Measurements from ENCODE around the gene PRR20G. TPM values are rescaled to one million over a fixed set of nuclear protein-coding genes. Genes with fewer than 3 reads are reported as not detected.

PRR20G gene
- total RNA-seq, 2 experiments from 2014 or later: not detected

DNA sequence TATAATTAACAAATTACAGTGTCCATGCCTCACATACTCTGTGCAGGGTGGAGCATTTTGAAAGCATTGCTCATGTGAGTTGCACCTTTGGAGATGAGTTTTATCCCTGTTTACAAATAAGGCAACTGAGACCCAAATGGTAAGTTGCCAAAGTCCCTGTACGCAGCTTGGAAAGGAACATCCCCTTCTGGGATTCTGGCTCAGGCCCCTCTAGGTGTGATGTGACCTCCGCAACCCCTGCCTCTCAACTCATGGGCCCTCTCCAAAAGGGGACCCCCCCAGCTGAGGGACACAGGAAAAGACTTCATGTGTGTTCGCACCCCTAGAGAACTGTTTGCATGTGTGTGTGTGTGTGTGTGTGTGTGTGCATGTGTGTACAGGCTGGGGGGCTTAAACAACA is 25.3 kb downstream of the PRR20G start:
- H3K9me3 ChIP-seq (ENCODE audit: control insufficient read depth in 1 of 2, insufficient read depth in 1 of 2, low read length in 2 of 2): peaks cover 0 to 20% of the 10 kb centered on the region in 2 experiments
- ChIA-PET POLR2A (no interaction called here), CTCF (no interaction called here)
- no peak overlapping the region for H3K27ac Mint-ChIP-seq
- H3K4me1 ChIP-seq (ENCODE audit: insufficient read depth, low read length): no peaks in the 10 kb centered on the region
- TF ChIP-seq, protein P1, sequence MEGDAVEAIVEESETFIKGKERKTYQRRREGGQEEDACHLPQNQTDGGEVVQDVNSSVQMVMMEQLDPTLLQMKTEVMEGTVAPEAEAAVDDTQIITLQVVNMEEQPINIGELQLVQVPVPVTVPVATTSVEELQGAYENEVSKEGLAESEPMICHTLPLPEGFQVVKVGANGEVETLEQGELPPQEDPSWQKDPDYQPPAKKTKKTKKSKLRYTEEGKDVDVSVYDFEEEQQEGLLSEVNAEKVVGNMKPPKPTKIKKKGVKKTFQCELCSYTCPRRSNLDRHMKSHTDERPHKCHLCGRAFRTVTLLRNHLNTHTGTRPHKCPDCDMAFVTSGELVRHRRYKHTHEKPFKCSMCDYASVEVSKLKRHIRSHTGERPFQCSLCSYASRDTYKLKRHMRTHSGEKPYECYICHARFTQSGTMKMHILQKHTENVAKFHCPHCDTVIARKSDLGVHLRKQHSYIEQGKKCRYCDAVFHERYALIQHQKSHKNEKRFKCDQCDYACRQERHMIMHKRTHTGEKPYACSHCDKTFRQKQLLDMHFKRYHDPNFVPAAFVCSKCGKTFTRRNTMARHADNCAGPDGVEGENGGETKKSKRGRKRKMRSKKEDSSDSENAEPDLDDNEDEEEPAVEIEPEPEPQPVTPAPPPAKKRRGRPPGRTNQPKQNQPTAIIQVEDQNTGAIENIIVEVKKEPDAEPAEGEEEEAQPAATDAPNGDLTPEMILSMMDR (IDR thresholded peaks at IDR 0.05): no peak
- no peak overlapping the region for H3K4me3 ChIP-seq (ENCODE audit: low read length)
- no peaks in the 10 kb centered on the region for H3K4me1 Mint-ChIP-seq (ENCODE audit: low read depth)
- no peak overlapping the region for H3K27ac ChIP-seq (ENCODE audit: low read depth in 1 of 2, low read length in 2 of 2)
- peaks cover 16% of the 10 kb centered on the region for H3K27me3 Mint-ChIP-seq
- no peaks in the 10 kb centered on the region for H3K9me3 Mint-ChIP-seq
- DNase-seq (no peak), ATAC-seq (ENCODE audit: poor library complexity) (no peak)
- H3K36me3 ChIP-seq (ENCODE audit: insufficient read depth, low read length): no peaks in the 10 kb centered on the region
- no peaks in the 10 kb centered on the region for H3K27me3 ChIP-seq (ENCODE audit: control insufficient read depth in 1 of 2, insufficient read depth in 2 of 2, low read length in 2 of 2)
- no peak overlapping the region for H3K4me3 Mint-ChIP-seq
- intact Hi-C loops (cut with DNase I, micrococcal nuclease): no loop called here
- no peaks in the 10 kb centered on the region for H3K36me3 Mint-ChIP-seq (ENCODE audit: low read depth)

DNA sequence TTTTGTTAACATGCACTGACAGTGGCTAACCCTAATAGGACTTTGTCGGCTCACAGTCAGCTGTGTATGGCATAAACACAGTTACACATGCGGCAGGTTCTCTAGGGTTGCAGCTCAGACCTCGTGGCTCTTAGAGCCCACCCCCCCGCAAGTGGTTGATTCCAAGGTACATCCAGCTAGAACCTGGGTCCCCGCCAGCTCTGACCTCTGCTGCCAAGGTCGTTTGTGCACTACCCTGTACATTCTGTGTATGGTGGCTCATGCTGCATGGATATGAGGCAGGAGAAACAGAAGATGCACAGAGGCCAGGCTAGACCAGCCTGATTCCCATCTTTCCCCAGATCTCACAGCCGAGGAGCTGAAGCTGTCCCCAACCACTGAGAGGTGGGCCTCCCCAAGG is 25.9 kb downstream of the PRR20G start:
- H3K4me3 ChIP-seq (ENCODE audit: low read length): no peak overlapping the region
- peaks cover 0 to 20% of the 10 kb centered on the region in 2 experiments for H3K9me3 ChIP-seq (ENCODE audit: control insufficient read depth in 1 of 2, insufficient read depth in 1 of 2, low read length in 2 of 2)
- DNase-seq (no peak), ATAC-seq (ENCODE audit: poor library complexity) (no peak)
- H3K27me3 Mint-ChIP-seq: peaks cover 16% of the 10 kb centered on the region
- CTCF ChIA-PET: no interaction called here
- H3K9me3 Mint-ChIP-seq: no peaks in the 10 kb centered on the region
- no peak overlapping the region for H3K4me3 Mint-ChIP-seq
- POLR2A ChIA-PET: no interaction called here
- intact Hi-C loops (cut with DNase I, micrococcal nuclease): no loop called here
- no peaks in the 10 kb centered on the region for H3K4me1 Mint-ChIP-seq (ENCODE audit: low read depth)
- no peaks in the 10 kb centered on the region for H3K4me1 ChIP-seq (ENCODE audit: insufficient read depth, low read length)
- TF ChIP-seq, protein P1 (IDR thresholded peaks at IDR 0.05): no peak
- no peaks in the 10 kb centered on the region for H3K36me3 Mint-ChIP-seq (ENCODE audit: low read depth)
- H3K27me3 ChIP-seq (ENCODE audit: control insufficient read depth in 1 of 2, insufficient read depth in 2 of 2, low read length in 2 of 2): no peaks in the 10 kb centered on the region
- H3K36me3 ChIP-seq (ENCODE audit: insufficient read depth, low read length): no peaks in the 10 kb centered on the region
- H3K27ac ChIP-seq (ENCODE audit: low read depth in 1 of 2, low read length in 2 of 2): no peak overlapping the region
- H3K27ac Mint-ChIP-seq: no peak overlapping the region

DNA sequence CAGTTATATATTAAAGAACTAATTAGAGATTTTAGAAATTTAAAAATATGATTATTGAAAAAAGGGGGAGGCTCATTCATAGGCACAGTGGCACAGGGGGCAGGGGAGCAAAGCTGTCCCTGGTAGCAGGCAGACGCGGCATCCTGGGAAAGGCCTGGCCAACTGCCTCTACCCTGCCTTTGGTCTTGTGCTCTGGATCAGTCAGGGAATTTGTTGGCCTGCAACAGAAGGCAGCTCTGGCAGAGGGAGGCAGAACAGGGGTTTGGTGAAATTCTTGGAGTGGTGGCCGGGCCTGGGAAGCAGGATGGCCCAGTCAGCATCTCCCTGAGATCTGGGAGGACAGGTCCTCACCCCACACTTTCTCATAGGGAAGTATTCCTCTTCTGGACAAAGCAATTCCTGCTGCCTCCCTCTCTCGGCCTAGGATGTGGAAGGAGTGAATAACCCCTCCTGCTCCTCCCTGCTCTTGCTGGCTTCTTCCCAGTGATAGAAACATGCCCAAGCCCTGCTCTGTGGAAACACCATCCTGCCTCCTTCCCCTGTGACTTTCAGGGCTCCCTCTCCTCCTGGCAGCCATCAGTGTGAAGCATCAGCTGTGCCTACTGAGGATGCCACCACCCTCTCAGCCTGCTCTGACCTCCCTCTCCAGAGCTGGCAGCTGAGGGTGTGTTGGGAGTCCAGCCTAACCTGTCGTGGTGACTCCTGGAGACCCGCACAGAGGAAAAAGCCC is 26.9 kb downstream of the PRR20G start:
- intact Hi-C loops (cut with DNase I, micrococcal nuclease): no loop called here
- POLR2A ChIA-PET: no interaction called here
- Mint-ChIP-seq H3K27ac (no peak overlapping the region), H3K4me3 (no peak overlapping the region), H3K27me3 (peaks cover 16% of the 10 kb centered on the region), H3K36me3 (ENCODE audit: low read depth) (no peaks in the 10 kb centered on the region), H3K4me1 (ENCODE audit: low read depth) (no peaks in the 10 kb centered on the region), H3K9me3 (no peaks in the 10 kb centered on the region)
- CTCF ChIA-PET: no interaction called here
- Histone ChIP-seq H3K9me3 (ENCODE audit: control insufficient read depth in 1 of 2, insufficient read depth in 1 of 2, low read length in 2 of 2) (peaks cover 0 to 20% of the 10 kb centered on the region in 2 experiments), H3K36me3 (ENCODE audit: insufficient read depth, low read length) (no peaks in the 10 kb centered on the region), H3K4me3 (ENCODE audit: low read length) (no peak overlapping the region), H3K27me3 (ENCODE audit: control insufficient read depth in 1 of 2, insufficient read depth in 2 of 2, low read length in 2 of 2) (no peaks in the 10 kb centered on the region), H3K27ac (ENCODE audit: low read depth in 1 of 2, low read length in 2 of 2) (no peak overlapping the region), H3K4me1 (ENCODE audit: insufficient read depth, low read length) (no peaks in the 10 kb centered on the region)
- DNase-seq: no peak
- TF ChIP-seq, protein P1 (IDR thresholded peaks at IDR 0.05): no peak
- no peak for ATAC-seq (ENCODE audit: poor library complexity)
